GM18526 (cell line): ENCODE data around the gene UVSSA.

ENCODE experiments used
- POLR2A ChIP-seq: IDR thresholded peaks from 3 replicates; pipeline ENCODE4 v1.6.1; 2011; ENCODE audit not compliant: insufficient read length; ENCODE audit errors: extremely low read depth

The UVSSA gene

DNA sequence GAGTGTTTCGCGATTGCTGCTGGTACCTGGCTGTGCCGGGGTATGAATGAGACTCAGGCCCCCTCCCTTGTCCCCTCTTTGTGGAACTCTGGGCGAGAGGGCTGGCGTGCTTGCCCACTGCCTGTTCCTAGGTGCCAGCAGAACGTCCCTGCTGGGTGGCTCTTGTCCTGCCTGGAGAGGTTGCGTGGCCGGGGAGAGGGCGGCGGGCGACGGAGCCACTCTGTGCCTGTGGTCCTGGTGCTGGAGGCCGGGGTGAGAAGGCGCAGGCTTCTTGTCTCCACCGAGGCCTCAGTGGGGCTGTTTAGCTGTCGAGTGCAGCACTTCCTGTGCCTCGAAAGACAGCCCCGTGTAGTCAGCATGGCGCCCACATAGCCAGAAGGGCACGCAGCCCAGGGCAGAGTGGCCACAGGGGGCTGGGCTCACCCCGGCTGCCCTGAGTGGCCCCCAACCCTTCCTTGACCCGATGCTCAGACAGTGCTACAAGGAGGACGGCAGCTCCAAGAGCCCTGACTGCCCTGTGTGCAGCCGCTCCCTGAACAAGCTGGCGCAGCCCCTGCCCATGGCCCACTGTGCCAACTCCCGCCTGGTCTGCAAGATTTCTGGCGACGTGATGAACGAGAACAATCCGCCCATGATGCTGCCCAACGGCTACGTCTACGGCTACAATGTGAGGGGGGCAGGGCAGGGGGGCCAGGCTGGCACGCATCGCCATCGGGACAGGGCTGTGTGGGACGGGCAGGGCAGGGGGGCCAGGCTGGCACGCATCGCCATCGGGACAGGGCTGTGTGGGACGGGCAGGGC, 8.9 kb upstream of the UVSSA start:
- TF ChIP-seq POLR2A: no peak

DNA sequence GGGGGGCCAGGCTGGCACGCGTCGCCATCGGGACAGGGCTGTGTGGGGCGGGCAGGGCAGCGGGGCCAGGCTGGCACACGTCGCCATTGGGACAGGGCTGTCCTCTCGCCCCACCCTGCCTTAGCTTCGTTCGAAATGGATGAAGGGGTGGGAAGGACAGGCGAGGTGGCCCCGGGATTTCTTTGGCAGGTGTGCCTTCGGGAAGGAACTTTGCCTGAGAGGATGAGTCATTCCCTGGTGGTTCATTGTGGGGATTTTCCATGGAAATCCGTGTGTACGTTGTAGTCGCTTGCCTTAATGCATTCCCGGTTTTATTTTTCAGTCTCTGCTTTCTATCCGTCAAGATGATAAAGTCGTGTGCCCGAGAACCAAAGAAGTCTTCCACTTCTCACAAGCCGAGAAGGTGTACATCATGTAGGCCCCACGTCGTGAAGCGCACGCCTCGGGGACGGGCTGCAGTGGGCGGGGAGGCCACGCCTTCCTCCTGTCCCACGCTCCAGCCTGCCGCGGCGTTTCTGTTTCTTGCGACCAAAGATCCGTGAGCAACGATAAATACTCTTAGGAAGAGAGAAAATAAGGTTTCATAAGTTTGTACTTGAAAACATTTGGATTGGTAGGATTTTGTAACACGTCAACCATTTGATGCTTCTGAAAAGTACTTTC, 8.1 kb upstream of the UVSSA start:
- TF ChIP-seq POLR2A: no peak

DNA sequence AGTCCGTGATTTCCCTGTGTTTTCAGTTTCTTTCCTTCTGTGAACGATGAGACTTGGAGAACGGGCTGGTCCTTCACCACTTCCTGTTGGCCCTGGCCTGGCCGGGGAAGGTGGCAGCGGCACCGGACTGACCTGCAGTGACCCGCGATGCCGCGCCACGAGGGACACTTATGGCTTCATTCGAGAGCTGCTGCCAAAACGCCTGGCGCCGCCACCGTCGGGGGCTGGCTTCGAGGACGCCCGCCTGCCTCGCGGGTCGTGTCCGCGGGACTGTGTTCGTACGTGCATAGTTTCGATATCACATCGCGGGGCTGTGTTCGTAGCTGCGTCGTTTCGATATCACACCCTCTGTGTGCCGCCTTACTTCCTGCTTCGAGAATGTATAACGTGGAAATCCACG, 7.5 kb upstream of the UVSSA start:
- no peak for TF ChIP-seq POLR2A

DNA sequence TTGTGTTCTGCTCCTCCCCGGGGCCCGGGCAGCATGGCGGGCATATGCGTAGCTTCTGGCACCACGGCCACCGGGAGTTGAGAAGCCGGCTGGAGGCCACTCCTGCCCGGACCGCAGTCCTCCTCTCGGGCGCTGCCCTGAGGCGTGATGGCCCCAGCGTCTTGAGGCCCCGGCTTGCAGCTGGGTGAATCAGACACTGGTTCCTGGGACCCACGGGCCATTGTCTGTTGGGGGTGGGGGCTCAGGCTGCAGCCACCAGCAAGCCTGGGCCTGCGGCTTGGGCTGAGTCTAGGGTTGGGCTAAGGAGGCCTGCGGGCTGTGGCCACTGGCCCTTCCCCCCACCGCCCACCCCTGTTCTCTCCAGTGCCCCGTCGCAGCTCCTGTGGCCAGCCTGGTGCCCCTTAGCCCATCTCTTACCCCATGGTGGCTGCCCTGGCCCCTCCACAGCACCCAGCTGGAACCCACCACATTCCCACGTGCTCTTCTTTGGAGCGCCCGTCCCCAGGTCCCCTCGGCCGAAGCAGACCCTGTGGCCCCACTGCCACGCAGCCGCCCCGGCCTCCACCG, 6.7 kb upstream of the UVSSA start:
- no peak for TF ChIP-seq POLR2A

DNA sequence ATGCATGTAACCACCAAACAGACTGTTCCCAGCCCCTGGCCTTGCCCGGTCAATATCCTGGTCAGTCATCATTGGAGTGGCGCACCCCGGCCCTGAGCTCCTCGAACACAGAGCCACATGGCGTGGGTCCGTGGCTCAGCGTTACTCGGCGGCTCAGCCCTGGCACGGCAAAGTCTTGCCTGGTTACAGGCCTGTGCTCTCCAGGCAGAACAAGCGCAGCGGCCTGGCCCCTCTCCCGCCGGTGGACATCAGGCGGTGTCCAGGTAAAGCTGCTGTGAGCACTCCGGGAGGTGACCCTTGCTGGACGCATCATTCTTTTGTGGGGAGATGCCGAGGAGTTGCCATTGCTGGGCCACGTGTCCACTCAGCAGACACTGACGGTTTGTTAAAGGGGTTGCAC, 6.1 kb upstream of the UVSSA start:
- no peak for TF ChIP-seq POLR2A

DNA sequence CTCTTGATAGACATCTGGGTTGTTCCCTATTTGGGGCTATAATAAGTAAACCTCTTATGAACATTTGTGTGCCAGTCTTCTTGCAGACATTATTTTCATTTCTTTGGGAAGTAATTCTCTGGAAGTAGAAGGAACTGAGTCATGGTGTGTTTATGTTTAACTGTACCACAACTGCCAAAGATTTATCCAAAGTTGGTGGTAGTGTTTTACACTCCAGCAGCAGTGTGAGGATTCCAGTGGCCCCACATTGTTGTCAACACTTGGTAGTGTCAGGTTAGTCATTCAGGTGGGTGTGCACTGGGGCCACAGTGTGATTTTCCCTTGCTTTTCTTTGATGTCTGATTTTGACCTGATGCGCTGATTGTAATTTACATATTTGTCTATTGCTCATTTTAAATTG, 5.0 kb upstream of the UVSSA start:
- TF ChIP-seq POLR2A: no peak

DNA sequence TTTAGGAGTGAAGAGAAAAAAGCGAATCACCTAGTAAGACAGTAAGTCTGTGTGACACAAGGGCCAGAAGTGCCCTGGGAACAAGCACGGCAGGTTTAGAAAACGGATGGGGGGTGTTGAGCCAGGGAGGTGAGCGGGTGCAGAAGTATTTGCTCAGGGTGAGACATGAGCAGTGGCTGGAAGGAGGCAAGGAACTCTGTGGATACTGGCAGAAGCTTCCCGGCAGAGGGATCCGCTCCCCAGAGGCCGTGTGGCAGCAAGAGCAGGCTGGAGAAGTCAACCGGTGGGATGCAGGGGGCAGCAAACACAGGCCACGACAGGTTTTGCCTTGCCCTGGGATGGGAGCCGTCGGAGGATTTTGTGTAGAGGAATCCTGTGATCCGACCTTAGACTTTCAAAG, 2.3 kb upstream of the UVSSA start:
- no peak for TF ChIP-seq POLR2A

DNA sequence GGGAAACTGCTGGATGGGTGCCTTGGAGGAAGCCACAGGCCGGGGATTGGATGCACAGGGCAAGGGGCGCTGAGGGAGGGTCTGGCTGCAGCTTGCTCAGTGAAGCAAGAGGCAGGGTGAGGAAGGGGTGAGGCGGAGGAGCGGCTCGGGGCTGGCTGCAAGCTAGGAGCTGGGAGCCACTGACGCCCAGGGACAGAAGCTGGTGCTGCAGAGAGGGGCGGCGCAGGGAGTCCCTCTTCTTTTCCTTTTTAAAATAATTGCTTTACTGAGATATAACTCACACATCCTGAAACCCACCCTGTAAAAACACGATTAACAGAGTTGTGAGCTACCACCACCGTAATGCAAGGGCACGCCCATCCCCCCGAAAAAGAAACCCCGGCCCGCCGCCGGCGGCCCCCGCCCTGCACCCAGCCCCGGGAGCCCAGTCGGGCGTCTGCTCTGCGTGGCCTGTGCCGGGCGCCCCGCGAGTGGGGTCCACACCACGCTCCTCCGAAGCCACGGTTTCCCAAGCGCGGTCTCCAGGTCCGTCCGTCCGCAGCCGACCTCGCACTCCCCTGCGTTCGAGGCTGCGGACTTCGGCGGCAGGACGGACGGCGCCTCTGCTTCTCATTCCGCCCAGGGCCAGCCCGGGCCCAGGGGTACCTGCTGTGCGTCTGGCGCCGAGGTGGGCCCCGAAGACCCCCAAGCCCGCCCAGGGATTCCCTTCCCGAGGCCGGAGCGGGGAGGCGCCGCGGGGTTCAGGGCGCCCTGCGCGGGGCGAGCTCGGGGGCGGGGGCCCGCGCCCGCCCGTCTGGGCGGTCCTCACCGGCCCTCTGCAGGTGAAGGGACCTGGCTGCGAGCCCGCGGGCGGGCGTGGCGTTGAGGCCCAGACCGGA, 866 bp upstream of the UVSSA start:
- TF ChIP-seq POLR2A: peak; percentile 51

DNA sequence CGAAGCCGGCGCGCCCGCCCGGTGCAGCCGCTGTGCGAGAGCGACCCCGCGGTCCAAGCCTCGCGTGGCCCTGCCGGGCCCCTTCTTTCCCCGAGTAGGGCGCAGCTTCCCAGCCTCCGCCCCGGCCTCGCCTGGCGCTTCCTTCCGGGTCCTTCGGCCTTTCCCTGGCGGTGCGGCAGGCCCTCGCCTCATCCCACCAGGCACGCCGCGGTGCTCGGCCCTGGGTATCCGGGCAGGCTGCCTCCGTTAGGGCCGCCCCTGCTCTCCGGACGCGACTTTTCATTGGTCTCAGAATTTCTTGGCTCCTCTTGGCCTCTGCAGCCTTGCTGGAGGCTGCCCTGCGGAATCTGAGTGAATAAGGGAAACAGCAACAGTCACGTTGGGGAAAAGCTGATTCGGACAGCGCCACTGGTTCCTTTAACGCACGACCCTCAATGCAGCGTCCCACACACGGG, 429 bp downstream of the UVSSA start:
- TF ChIP-seq POLR2A: peak; percentile 37

DNA sequence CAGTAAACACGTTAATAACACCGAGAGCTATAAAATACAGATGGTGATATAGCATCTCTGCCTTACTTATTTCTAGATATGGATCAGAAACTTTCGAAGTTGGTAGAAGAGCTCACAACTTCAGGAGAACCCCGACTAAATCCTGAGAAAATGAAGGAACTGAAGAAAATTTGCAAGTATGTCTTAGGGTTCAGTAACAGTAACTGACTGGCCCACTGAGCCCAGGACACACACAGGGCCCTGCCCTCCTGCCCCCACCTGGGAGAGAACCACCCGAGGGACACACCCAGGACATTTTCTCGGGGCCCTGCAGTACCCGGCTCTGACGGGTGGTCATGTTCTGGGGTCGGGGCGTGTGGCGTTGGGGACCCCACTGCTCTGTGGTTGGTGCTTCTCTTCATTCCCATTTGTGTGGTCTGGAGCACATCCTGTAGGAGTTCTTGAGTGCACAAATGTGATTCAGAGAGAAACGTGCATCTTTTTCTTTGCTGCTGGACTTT, 1.1 kb downstream of the UVSSA start:
- no peak for TF ChIP-seq POLR2A

DNA sequence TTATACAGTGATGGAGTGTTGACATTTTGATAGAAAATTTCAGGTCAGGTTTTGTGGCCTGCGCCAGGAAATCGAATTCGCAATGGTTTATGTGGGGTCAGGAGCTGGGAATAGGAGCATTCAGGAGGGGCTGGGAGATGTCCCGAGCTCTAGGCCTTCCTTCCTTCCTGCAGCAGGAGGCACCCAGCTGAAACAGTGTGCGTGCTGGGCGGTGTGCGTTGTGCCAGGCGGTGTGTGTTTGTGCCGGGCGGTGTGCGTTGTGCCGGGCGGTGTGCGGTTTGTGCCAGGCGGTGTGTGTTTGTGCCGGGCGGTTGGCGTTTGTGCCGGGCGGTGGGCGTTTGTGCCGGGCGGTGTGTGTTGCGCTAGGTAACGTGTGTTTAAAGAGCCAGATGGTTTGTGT, 1.7 kb downstream of the UVSSA start:
- TF ChIP-seq POLR2A: no peak

DNA sequence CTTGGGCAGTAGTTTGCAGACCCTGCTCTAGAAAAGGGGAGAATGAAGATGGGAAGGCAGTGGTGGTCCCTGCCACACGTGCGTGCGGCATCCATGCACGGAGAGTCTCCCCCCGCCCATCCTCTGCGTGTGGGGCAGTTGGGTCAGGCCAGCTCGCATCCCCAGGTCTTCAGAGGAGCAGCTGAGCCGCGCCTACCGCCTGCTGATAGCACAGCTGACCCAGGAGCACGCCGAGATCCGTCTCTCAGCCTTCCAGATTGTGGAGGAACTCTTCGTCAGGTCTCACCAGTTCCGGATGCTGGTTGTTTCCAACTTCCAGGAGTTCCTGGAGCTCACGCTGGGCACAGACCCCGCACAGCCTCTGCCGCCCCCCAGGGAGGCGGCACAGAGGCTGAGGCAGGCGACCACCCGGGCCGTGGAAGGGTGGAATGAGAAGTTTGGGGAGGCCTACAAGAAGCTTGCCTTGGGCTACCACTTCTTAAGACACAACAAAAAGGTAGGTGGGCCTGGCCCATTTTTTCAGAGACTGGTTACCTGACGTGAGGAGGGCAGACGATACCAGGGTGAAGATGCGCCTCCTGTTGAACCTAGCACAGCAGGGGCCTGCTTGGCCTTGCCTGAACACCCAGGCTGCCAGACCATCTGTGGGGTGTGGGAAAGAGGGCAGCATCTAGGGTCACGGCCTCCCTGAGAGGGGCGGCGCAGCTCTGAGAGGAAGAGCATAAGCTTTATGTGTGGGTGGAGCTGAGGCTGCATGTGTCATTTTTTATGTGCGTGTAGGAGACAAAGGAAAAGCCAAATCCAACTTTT, 2.6 kb downstream of the UVSSA start:
- no peak for TF ChIP-seq POLR2A

DNA sequence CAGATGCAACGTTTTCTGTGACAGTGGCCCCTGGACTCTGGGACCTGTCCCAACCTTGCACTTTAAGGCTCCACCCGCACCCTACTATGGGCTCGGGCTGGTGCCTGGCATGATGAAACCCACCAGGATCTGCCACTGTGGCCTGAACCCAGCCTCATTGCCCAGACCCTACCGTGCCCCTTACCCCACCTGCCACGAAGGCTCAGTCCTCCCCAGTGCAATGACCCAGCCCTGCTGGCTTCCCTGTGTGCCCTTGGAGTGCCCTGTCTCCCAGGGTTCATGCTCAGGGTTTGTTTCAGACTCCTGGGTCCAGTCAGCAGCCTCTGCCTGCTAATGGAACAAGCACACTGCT, 3.1 kb downstream of the UVSSA start:
- TF ChIP-seq POLR2A: no peak

DNA sequence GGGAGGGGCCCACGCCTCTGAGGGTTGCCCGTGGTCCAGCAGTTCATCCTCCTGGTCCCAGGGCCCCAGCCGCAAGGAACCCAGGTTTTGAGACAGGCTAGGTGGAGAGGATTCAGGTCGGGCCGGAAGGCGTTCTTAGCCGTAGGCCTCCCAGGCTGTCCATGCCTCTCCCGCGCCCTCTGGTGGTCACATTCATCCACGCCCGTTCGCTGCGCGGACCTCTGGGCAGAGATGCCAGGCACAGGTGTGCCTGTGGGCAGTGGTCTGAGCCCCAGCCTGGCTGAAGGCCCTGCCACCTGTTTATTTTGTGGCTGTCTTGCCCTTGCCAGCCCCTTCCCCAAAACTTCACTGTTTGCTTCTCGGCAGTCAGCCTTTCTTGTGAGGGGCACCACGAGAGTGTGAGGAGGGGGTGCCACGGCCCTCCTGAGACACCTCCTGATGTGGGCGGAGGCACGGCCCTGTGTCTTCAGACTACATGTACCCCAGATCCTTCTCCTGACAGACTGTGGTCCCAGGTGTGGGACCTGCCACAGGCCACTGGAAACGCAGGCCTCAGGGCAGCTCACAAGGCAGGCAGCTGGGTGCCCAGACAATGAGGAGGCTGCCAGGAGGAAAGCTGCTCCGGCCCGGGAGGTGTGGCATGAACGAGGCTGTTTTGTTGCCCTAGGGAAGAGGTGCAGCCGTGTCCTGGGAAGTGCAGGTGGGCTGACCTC, 5.0 kb downstream of the UVSSA start:
- no peak for TF ChIP-seq POLR2A
